ENCODE measurements around the gene HOXC11.

DNA sequence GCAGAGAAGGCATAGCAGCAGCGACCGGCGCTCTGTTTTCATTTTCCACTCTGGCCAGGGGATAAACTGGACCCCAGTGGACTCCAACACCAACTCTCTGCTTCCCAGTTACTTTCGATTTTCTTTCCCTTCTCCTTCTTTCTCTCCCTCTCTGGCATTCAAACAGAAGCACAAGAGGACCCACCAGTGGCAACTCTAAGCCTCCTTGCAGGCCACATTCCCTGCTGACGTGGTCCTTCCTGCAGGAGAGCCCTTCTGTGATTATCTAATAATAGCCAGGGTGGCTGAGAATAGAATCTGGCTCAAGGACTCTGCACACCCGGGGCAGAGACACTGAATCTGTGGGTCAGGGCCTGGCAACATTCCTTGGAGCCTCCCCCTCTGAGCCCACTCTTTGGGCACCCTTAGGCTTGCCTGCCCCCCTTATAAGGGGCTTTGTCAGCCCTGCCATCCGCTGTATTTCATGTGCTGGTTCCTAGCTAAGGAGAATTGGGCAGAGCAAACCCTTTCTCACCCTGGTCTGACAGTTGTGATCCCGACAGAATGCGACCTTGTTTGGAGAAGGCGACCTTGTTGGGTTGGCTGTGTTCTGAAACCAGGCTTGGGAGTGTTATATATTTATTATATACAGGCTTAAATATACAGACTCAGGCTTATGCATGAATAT lies 47.1 kb downstream of the HOXC11 start:
- TF ChIP-seq, protein P1, sequence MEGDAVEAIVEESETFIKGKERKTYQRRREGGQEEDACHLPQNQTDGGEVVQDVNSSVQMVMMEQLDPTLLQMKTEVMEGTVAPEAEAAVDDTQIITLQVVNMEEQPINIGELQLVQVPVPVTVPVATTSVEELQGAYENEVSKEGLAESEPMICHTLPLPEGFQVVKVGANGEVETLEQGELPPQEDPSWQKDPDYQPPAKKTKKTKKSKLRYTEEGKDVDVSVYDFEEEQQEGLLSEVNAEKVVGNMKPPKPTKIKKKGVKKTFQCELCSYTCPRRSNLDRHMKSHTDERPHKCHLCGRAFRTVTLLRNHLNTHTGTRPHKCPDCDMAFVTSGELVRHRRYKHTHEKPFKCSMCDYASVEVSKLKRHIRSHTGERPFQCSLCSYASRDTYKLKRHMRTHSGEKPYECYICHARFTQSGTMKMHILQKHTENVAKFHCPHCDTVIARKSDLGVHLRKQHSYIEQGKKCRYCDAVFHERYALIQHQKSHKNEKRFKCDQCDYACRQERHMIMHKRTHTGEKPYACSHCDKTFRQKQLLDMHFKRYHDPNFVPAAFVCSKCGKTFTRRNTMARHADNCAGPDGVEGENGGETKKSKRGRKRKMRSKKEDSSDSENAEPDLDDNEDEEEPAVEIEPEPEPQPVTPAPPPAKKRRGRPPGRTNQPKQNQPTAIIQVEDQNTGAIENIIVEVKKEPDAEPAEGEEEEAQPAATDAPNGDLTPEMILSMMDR (IDR thresholded peaks at IDR 0.05) = no peak
- no peak for TF ChIP-seq POLR2A (IDR thresholded peaks at IDR 0.05)

Measured in transverse colon (tissue), 3 donors.